T-helper 1 cell treated with Interleukin-12 subunit alpha and Interleukin-12 subunit beta and Interleukin-4 antibody, amounts not matched to agents 30 μg/mL and 1 μg/mL, for 36 hours (primary cell): ENCODE measurements around the gene FAT1.

Experiments used
- H3K27ac Mint-ChIP-seq: one replicate; pipeline ENCODE4 v1.8.0; 2021; ENCODE audit warnings: mild to moderate bottlenecking, mixed read lengths
- H3K27me3 Mint-ChIP-seq: one replicate; pipeline ENCODE4 v1.8.0; 2021; ENCODE audit warnings: low read depth, mixed read lengths
- H3K36me3 Mint-ChIP-seq: one replicate; pipeline ENCODE4 v1.8.0; 2021; ENCODE audit warnings: low read depth, mixed read lengths
- H3K4me1 Mint-ChIP-seq: one replicate; pipeline ENCODE4 v1.8.0; 2021; ENCODE audit warnings: low read depth, mixed read lengths
- H3K4me3 Mint-ChIP-seq: one replicate; pipeline ENCODE4 v1.8.0; 2021; ENCODE audit warnings: mild to moderate bottlenecking, moderate library complexity, mixed read lengths
- H3K9me3 Mint-ChIP-seq: one replicate; pipeline ENCODE4 v1.8.0; 2021; ENCODE audit warnings: mixed read lengths

FAT1 gene

GRCh38 chr4:186736466-186736865, 12.8 kb upstream of the FAT1 start:
- peaks cover 3% of the 10 kb centered on the region for H3K9me3 Mint-ChIP-seq
- no peaks in the 10 kb centered on the region for H3K27me3 Mint-ChIP-seq
- no peak overlapping the region for H3K27ac Mint-ChIP-seq
- no peak overlapping the region for H3K4me3 Mint-ChIP-seq
- H3K4me1 Mint-ChIP-seq = no peaks in the 10 kb centered on the region
- no peaks in the 10 kb centered on the region for H3K36me3 Mint-ChIP-seq

- H3K27ac Mint-ChIP-seq = no peak overlapping the region
- no peaks in the 10 kb centered on the region for H3K4me1 Mint-ChIP-seq
- H3K36me3 Mint-ChIP-seq = no peaks in the 10 kb centered on the region
- peaks cover 1% of the 10 kb centered on the region for H3K27me3 Mint-ChIP-seq
- no peak overlapping the region for H3K4me3 Mint-ChIP-seq
- H3K9me3 Mint-ChIP-seq = no peaks in the 10 kb centered on the region
These were observed 10.6 kb upstream of the FAT1 start for GRCh38 chr4:186734251-186734650.

GRCh38 chr4:186733778-186734177, 10.1 kb upstream of the FAT1 start:
- Mint-ChIP-seq H3K36me3 (no peaks in the 10 kb centered on the region), H3K9me3 (no peaks in the 10 kb centered on the region), H3K27me3 (peaks cover 6% of the 10 kb centered on the region), H3K4me3 (no peak overlapping the region), H3K27ac (no peak overlapping the region), H3K4me1 (no peaks in the 10 kb centered on the region)

GRCh38 chr4:186730621-186731020, 7.0 kb upstream of the FAT1 start:
- no peak overlapping the region for H3K27ac Mint-ChIP-seq
- no peak overlapping the region for H3K4me3 Mint-ChIP-seq
- peaks cover 2% of the 10 kb centered on the region for H3K4me1 Mint-ChIP-seq
- peaks cover 33% of the 10 kb centered on the region for H3K27me3 Mint-ChIP-seq
- no peaks in the 10 kb centered on the region for H3K9me3 Mint-ChIP-seq
- H3K36me3 Mint-ChIP-seq = peaks cover 3% of the 10 kb centered on the region

- Mint-ChIP-seq H3K4me3 (no peak overlapping the region), H3K27ac (no peak overlapping the region), H3K27me3 (peaks cover 41% of the 10 kb centered on the region), H3K36me3 (peaks cover 3% of the 10 kb centered on the region), H3K9me3 (no peaks in the 10 kb centered on the region), H3K4me1 (peaks cover 5% of the 10 kb centered on the region)
These were observed 6.2 kb upstream of the FAT1 start for GRCh38 chr4:186729856-186730255.

GRCh38 chr4:186728631-186729271, 5.1 kb upstream of the FAT1 start:
- no peaks in the 10 kb centered on the region for H3K9me3 Mint-ChIP-seq
- H3K27me3 Mint-ChIP-seq = peaks cover 44% of the 10 kb centered on the region
- peaks cover 3% of the 10 kb centered on the region for H3K36me3 Mint-ChIP-seq
- H3K4me3 Mint-ChIP-seq = no peak overlapping the region
- no peak overlapping the region for H3K27ac Mint-ChIP-seq
- peaks cover 7% of the 10 kb centered on the region for H3K4me1 Mint-ChIP-seq

- Mint-ChIP-seq H3K9me3 (no peaks in the 10 kb centered on the region), H3K27me3 (peaks cover 44% of the 10 kb centered on the region), H3K4me3 (no peak overlapping the region), H3K36me3 (peaks cover 3% of the 10 kb centered on the region), H3K4me1 (peaks cover 7% of the 10 kb centered on the region), H3K27ac (no peak overlapping the region)
These were observed 4.4 kb upstream of the FAT1 start for GRCh38 chr4:186727977-186728519.

- peak overlapping the region; percentile 42 for H3K4me3 Mint-ChIP-seq
- H3K4me1 Mint-ChIP-seq = peaks cover 11% of the 10 kb centered on the region
- peak overlapping the region; percentile 64 for H3K27ac Mint-ChIP-seq
- peaks cover 3% of the 10 kb centered on the region for H3K36me3 Mint-ChIP-seq
- H3K9me3 Mint-ChIP-seq = no peaks in the 10 kb centered on the region
- H3K27me3 Mint-ChIP-seq = peaks cover 51% of the 10 kb centered on the region
These were observed 3.7 kb upstream of the FAT1 start for GRCh38 chr4:186727169-186727976.

GRCh38 chr4:186726426-186727168, 2.9 kb upstream of the FAT1 start:
- H3K36me3 Mint-ChIP-seq = peaks cover 3% of the 10 kb centered on the region
- peak overlapping the region; percentile 64 for H3K27ac Mint-ChIP-seq
- peaks cover 57% of the 10 kb centered on the region for H3K27me3 Mint-ChIP-seq
- peaks cover 11% of the 10 kb centered on the region for H3K4me1 Mint-ChIP-seq
- peak overlapping the region; percentile 42 for H3K4me3 Mint-ChIP-seq
- no peaks in the 10 kb centered on the region for H3K9me3 Mint-ChIP-seq

GRCh38 chr4:186725469-186726425, 2.1 kb upstream of the FAT1 start:
- Mint-ChIP-seq H3K27ac (peak overlapping the region; percentile 49), H3K36me3 (peaks cover 3% of the 10 kb centered on the region), H3K9me3 (no peaks in the 10 kb centered on the region), H3K27me3 (peaks cover 57% of the 10 kb centered on the region), H3K4me3 (no peak overlapping the region), H3K4me1 (peaks cover 11% of the 10 kb centered on the region)

GRCh38 chr4:186724864-186725468, 1.3 kb upstream of the FAT1 start:
- Mint-ChIP-seq H3K4me3 (no peak overlapping the region), H3K27me3 (peaks cover 57% of the 10 kb centered on the region), H3K36me3 (peaks cover 3% of the 10 kb centered on the region), H3K27ac (peak overlapping the region; percentile 57), H3K9me3 (no peaks in the 10 kb centered on the region), H3K4me1 (peaks cover 11% of the 10 kb centered on the region)

GRCh38 chr4:186724058-186724863, 605 bp upstream of the FAT1 start:
- no peak overlapping the region for H3K4me3 Mint-ChIP-seq
- H3K27me3 Mint-ChIP-seq = peaks cover 55% of the 10 kb centered on the region
- peak overlapping the region; percentile 57 for H3K27ac Mint-ChIP-seq
- H3K4me1 Mint-ChIP-seq = peaks cover 11% of the 10 kb centered on the region
- no peaks in the 10 kb centered on the region for H3K9me3 Mint-ChIP-seq
- H3K36me3 Mint-ChIP-seq = peaks cover 3% of the 10 kb centered on the region
